ENCODE measurements around the gene DNAJB6. TPM values are rescaled to one million over a fixed set of nuclear protein-coding genes. Genes with fewer than 3 reads are reported as not detected.
A peak's percentile ranks its signal among the peaks of the same experiment; 100 is the strongest.

The DNAJB6 gene
- polyA plus RNA-seq, 1 donor from 2014 or later = 106 TPM

DNA sequence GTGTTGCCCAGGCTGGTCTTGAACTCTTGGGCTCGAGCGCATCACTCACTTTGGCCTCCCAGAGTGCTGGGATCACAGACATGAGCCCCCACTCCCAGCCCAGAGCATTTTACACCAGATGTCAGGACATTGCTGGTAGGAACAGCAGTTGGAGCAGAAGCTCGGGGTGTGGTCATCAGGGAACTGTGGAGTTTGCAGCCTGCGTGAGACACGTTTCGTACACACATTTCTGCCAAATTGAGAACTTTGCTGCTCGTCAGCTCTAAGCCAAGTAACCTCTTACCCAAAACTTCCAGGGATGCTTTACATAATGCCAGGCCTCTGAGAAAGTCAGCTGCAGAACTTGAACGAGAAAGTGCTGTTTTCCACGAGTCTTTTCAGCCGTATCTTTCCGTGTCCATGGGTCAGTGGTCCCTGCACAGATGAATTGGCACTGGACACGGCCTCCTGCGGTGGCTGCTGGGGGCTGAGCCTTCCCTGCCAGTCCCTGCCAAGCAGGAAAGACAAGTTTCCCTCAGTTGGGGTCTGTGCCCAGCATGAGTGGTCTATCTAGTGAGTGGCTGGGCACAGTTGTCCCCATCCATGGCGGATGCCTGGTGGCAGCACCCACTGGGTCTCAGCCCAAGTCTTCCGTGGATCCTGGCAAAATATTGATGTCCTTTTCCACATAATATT, 54.4 kb downstream of the DNAJB6 start:
- peaks cover 9 to 16% (median 13%) of the 10 kb centered on the region in 3 donors for H3K4me1 Mint-ChIP-seq
- H3K27ac Mint-ChIP-seq = no peak overlapping the region

DNA sequence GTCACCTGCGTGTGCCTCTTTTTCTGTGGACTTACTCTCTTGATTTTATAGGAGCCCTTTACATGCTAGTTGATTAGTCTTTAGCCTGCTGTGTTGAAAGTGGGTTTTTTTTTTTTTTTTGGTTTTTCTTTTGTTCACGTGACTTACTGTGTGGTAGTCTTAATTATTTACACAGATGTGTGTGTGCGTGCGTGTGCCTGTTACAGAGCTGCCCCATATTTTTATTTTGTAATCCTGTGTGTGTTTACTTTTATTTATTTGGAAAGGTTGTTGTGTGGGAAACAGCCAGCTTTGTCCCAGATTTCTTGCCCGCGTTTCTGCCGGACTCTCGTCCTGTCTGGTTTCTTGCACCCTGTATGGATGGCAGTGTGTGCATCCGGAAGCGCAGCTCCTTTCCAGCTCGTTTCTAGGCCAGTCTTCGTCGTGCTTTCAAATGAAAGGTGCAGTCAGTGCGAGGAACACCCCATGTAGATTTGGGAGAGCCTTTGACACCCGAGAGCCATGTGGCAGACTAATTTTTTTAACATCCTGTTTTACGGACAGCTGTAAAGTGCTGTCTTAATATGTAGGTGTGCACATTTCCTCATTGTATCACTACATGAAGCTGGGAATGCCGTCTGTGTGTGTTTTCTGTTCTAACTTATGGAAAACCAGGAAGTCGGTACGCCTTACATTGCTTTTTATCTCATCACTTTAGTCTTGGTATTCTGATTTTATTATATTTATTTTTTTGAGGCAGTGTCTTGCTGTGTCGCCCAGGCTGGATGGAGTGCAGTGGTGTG, 55.6 kb downstream of the DNAJB6 start:
- Mint-ChIP-seq H3K4me1 (peaks cover 5 to 10% (median 7%) of the 10 kb centered on the region in 3 donors), H3K36me3 (peaks cover 3% of the 10 kb centered on the region), H3K9me3 (no peaks in the 10 kb centered on the region), H3K27ac (peak overlapping the region in 1 of 3 donors; percentile 74), H3K4me3 (no peak overlapping the region), H3K27me3 (no peaks in the 10 kb centered on the region)

More for the DNA sequence above, 54.4 kb downstream of the DNAJB6 start:
- peak overlapping the region in 1 of 4 donors; percentile 13 for H3K4me3 Mint-ChIP-seq
- peaks cover 3% of the 10 kb centered on the region for H3K36me3 Mint-ChIP-seq
- H3K9me3 Mint-ChIP-seq = no peaks in the 10 kb centered on the region
- no peaks in the 10 kb centered on the region for H3K27me3 Mint-ChIP-seq

DNA sequence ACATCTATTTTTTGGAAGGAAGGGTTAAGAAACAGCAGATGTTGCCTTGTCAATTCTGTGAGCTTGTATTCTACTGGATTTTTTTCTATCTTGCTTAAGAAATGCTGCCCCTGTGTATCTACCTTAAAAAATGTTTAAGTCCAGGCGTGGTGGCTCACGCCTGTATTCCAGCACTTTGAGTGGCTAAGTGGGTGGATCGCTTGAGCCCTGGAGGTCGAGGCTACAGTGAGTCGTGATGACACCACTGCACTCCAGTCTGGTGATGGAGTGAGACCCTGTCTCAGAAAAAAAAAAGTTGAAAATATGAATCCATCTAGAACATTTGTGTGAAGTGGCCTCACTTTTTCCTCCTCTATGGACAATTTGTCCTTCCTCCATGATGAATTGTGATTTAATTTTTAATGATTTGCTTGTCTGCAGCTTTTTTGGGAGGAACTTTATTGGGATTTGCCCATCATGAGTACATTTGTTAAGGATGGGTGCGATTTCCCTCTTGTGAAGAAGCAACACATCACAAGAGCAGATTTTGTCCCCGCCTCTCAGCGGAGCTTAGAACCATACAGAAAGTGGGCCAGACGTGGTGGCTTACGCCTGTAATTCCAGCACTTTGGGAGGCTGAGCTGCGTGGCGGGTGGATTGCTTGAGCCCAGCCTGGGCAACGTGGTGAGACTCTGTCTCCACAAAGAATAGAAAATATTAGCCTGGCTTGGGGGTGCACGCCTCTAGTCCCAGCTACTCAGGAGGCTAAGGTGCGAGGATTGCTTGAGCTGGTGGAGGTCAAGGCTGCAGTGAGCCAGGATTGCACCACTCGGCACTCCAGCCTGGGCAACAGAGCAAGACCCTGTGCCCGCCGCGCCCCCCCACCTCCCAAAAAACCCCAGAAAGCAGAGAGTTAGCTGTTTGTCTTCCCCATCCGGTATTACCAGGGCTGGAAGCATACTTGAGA, 57.7 kb downstream of the DNAJB6 start:
- H3K27ac Mint-ChIP-seq = no peak overlapping the region
- H3K27me3 Mint-ChIP-seq = no peaks in the 10 kb centered on the region
- peaks cover 5 to 15% (median 12%) of the 10 kb centered on the region in 3 donors for H3K4me1 Mint-ChIP-seq
- H3K36me3 Mint-ChIP-seq = peaks cover 6% of the 10 kb centered on the region
- H3K4me3 Mint-ChIP-seq = no peak overlapping the region
- no peaks in the 10 kb centered on the region for H3K9me3 Mint-ChIP-seq

DNA sequence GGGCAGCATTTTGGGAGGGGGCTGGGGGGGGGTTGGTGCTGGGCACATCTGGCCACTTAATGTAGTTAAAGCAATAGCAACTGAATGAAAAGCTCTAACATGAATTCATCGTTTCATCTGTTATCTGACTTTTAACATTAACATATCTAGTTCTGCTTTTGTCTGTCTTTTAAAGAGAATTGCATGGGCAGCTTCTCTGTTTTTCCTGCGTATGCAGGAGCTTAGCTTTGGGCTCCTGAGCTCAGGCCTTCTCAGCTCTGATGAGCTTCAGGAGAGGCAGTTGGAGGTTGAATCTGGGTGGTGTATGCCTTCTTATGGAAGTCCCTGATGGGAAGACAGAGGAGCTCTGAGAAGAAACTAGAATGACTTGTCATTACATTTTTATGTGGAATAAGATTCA, 58.4 kb downstream of the DNAJB6 start:
- Mint-ChIP-seq H3K9me3 (no peaks in the 10 kb centered on the region), H3K27me3 (no peaks in the 10 kb centered on the region), H3K36me3 (peaks cover 6% of the 10 kb centered on the region), H3K4me1 (peaks cover 4 to 12% (median 11%) of the 10 kb centered on the region in 3 donors), H3K4me3 (no peak overlapping the region), H3K27ac (no peak overlapping the region)

DNA sequence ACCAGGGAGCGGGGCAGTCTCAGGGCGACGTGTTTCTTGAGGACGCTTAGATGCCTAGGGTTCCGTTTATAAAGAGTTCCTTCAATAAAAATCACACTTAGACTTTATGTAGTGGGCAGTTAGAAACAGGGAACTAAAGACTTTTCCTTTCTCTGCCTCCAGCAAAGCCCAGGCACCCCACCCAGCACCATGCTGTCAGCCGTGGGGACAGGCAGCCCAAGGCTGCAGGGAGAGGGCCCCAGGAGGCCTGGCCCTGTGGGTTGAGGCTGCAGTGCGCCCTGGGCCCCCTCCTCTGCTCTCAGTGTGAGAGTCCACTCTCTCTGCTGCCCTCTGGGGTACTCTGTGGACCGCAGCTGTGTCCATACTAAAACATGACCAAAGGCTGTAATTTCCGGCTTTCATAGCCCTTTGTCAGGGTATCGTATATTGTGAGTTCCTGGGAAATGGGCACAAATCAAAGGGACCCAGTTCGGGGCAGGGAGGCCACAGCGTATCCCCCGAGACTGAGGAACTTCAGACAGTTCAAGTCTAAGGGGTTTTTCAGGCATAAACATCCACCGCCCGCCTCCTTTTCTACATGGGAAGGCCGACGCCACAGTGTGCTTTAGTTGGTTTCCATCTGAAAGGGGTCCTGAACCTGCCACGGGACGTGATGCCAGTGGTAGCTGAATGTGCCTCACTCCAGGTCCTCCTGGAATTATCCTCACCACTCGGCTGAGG, 59.7 kb downstream of the DNAJB6 start:
- H3K27me3 Mint-ChIP-seq = no peaks in the 10 kb centered on the region
- peaks cover 8% of the 10 kb centered on the region for H3K36me3 Mint-ChIP-seq
- H3K4me1 Mint-ChIP-seq = peaks cover 4 to 12% (median 11%) of the 10 kb centered on the region in 3 donors
- H3K9me3 Mint-ChIP-seq = no peaks in the 10 kb centered on the region
- no peak overlapping the region for H3K4me3 Mint-ChIP-seq
- H3K27ac Mint-ChIP-seq = no peak overlapping the region

DNA sequence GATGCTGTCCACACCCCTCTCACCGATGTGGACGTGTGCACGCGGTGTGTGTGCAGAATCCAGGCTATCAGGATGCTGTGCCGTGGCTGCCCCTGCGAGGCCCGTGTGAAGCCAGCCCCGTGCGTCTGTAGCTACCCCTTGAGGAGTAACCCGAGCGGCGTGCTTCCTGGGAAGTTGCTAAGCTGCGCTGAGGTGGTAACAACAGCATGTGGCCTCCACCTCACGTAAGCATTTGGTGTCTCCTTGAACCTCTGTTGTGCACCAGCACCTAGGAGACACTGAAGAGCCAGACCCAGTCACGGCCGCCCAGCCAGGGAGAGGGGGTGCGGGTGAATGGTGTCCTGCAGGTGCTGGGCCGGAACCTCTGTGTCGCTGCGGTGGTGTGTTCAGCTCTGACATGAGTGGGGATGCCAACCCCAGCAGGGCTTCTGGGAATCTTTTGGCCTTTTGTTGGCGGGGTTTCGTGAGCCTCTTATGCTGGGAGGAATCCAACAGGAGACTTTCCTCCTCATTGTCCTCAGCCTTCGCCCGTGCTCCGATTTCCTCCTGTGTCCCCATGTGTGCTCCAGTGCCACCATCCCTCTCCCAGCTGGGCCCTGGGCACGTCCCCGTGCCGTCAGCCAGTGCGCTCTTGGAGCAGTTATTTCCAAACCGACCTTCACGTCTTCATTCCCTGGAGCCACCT, 60.4 kb downstream of the DNAJB6 start:
- H3K27ac Mint-ChIP-seq = no peak overlapping the region
- no peaks in the 10 kb centered on the region for H3K27me3 Mint-ChIP-seq
- H3K4me1 Mint-ChIP-seq = peaks cover 4 to 10% (median 8%) of the 10 kb centered on the region in 3 donors
- no peak overlapping the region for H3K4me3 Mint-ChIP-seq
- no peaks in the 10 kb centered on the region for H3K9me3 Mint-ChIP-seq
- H3K36me3 Mint-ChIP-seq = peaks cover 8% of the 10 kb centered on the region

DNA sequence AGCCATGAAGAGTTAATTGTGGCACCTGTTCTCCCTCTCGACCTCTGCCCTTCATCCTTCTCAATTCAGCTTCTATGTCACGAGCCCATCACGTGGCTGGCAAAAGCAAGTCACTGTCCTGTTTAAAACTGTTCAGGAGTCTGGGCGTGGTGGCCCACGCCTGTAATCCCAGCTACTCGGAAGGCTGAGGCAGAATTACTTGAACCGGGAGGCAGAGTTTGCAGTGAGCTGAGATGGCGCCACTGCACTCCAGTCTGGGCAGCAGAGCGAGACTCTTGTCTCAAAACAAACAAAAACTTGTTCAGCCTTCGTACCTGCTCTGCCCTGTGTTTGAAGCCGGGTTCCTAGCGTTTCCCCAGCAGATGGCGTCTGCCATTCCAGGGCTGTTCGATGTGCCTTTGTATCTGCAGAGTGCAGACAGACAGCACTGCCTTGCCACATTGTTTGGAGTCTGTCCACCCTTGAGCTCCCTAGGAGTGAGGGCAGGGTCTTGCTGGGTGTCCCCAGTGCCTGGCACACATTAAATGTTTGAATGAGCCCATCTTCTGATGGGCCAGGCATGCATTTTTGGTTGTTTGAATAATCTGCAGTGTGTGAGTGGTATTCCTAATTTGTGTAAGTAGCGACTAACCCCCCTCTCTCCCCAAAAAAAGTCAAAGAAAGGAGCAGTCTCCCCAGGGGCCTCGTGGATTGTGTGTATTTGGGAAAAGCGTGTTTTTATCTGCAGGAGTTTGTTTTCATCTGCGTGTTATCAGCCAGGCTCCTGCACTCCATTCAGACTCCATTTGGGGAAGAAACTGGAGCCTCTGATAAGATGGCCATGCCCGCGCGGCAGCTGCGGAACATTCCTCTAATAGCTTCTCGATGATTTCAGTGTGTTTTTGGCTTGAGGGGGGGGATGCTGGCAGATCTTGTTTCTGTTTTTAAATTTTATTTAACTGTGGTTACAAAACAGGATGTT, 61.2 kb downstream of the DNAJB6 start:
- peaks cover 4 to 11% (median 10%) of the 10 kb centered on the region in 3 donors for H3K4me1 Mint-ChIP-seq
- peaks cover 8% of the 10 kb centered on the region for H3K36me3 Mint-ChIP-seq
- no peaks in the 10 kb centered on the region for H3K9me3 Mint-ChIP-seq
- H3K4me3 Mint-ChIP-seq = peak overlapping the region in 1 of 4 donors; percentile 17
- no peak overlapping the region for H3K27ac Mint-ChIP-seq
- no peaks in the 10 kb centered on the region for H3K27me3 Mint-ChIP-seq

DNA sequence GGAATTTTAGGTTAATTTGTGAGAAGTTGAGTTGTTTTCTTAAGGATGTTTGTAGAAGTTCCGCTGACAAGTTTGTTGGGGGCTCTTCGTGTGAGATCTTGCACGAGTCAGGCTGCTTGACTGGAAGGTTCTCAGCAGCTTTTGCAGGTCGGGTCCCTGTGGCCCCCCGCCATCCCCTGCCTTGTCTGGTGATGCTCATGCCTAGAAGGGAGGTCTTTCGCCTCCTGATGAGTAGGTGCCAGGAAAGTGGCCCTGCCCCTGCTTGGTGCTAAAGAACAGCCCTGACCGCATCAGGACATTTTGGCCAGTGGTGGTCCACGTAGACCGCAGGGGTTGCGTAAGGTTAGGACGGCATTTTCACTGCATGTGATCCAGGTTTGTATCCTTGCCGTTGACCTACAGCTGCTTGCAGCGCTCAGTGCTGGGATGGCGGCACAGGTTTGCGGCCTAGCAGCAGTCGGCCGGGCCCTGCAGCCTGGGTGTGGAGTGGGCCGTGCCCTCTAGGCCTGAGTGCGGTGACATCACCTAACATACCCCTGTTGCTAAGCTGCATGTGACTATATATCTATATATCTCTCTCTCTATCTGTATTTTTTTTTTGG, 62.4 kb downstream of the DNAJB6 start:
- no peaks in the 10 kb centered on the region for H3K9me3 Mint-ChIP-seq
- H3K27ac Mint-ChIP-seq = no peak overlapping the region
- peaks cover 6% of the 10 kb centered on the region for H3K36me3 Mint-ChIP-seq
- peaks cover 4 to 11% (median 10%) of the 10 kb centered on the region in 3 donors for H3K4me1 Mint-ChIP-seq
- H3K27me3 Mint-ChIP-seq = no peaks in the 10 kb centered on the region
- H3K4me3 Mint-ChIP-seq = no peak overlapping the region

DNA sequence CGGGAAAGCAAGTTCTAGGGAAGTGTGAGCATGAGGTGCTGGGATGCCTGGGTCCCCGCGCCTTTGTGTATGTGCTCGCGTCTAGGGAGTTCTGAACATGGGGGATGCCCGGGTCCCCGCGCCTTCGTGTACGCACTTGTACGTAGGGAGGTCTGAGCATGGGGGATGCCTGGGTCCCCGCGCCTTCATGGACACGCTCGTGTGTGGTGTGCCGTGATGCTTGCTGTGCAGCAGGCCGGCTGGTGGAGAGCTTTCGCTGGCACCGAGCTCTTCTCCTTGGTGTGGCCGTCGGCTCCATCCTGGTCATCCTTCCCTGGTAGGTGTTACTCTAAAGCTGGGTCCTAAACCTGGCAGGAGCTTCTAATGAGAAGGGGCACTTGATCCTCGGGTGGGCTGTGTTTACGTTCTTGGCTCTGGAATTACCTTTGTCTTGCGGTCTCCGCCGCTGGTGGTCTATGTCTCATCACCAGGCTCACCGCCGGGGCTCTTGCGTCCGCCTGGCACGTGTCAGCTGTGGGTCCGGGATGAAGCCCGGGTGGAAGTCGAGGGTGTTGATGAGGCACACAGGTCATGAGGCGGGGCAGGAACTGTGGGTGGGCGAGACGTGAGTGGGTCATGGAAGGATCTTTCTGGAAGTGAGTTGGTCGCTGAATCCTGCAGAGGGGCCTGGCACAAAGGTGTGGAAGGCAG, 63.5 kb downstream of the DNAJB6 start:
- Mint-ChIP-seq H3K27me3 (no peaks in the 10 kb centered on the region), H3K9me3 (no peaks in the 10 kb centered on the region), H3K36me3 (peaks cover 5% of the 10 kb centered on the region), H3K27ac (no peak overlapping the region), H3K4me1 (peaks cover 4 to 11% (median 10%) of the 10 kb centered on the region in 3 donors), H3K4me3 (no peak overlapping the region)

DNA sequence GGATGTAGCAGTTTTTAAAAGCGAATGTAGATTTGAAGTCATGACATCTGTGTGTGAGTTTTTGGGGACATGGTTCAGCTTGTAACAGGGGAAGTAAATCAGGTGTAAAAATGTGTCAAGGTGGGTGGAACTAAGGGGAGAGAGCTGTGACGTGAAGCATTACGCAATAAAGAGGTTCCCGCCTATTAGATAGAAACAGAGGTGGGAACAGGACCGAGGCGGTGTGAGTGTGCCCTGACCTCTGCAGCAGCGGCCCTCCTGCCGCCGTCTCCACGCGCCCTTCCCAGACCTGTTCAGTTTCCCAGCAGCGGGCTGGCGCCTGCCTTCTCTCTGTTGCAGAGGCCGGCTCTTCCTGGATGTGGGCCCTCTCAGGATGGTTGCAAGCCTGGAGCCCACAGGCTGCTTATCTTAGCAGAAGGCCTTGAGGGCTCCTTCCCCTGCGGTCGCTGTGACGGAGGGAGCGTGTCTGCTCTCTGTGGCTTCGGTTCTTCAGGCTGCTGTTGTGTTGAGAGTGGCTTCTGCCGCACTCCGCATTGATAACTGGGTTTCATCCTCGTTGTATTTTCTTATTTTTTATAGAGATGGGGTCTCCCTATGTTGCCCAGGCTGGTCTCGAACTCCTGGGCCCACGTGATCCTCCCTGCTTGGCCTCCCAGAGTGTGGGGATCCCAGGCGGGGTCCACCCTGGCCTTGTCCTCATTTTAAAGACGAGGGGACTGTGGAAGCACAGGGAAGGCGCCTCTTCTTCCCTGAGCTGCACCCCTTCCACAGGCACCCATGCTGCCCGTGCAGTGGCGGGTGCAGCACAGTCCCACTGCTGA, 65.0 kb downstream of the DNAJB6 start:
- Mint-ChIP-seq H3K27me3 (no peaks in the 10 kb centered on the region), H3K36me3 (peaks cover 5% of the 10 kb centered on the region), H3K4me1 (peaks cover 4 to 11% (median 10%) of the 10 kb centered on the region in 3 donors), H3K9me3 (no peaks in the 10 kb centered on the region), H3K27ac (no peak overlapping the region), H3K4me3 (no peak overlapping the region)

DNA sequence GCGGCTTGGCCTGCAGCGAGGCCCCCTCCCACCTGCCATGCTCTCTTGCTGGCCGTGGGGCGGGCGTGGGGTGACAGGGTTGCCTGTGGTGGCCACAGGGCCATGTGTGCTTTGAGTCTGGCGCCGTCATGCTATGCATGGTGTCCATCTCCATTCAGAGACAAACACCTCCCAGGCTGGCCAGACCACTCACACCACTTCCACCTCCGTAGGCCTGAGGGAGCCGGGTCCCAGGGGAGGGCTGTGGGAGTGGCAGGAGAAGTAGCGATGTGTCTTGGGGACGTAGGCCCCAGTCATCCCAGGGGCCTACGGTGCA, 65.5 kb downstream of the DNAJB6 start:
- Mint-ChIP-seq H3K27ac (no peak overlapping the region), H3K27me3 (no peaks in the 10 kb centered on the region), H3K9me3 (no peaks in the 10 kb centered on the region)

More for the DNA sequence above, 65.5 kb downstream of the DNAJB6 start:
- Mint-ChIP-seq H3K4me1 (peaks cover 4 to 11% (median 10%) of the 10 kb centered on the region in 3 donors), H3K4me3 (no peak overlapping the region), H3K36me3 (peaks cover 5% of the 10 kb centered on the region)
